ENCODE measurements around the gene SERF2. TPM values are rescaled to one million over a fixed set of nuclear protein-coding genes. Genes with fewer than 3 reads are reported as not detected.
"Not testable (repeated sequence)": the region's sequence is repeated elsewhere in the genome, so short reads cannot be mapped to it uniquely, and the experiment has no call there.

The SERF2 gene
- 644 and 700 TPM in 2 replicates for total RNA-seq (2014; rRNA removed; shearing (Covaris generic))

DNA sequence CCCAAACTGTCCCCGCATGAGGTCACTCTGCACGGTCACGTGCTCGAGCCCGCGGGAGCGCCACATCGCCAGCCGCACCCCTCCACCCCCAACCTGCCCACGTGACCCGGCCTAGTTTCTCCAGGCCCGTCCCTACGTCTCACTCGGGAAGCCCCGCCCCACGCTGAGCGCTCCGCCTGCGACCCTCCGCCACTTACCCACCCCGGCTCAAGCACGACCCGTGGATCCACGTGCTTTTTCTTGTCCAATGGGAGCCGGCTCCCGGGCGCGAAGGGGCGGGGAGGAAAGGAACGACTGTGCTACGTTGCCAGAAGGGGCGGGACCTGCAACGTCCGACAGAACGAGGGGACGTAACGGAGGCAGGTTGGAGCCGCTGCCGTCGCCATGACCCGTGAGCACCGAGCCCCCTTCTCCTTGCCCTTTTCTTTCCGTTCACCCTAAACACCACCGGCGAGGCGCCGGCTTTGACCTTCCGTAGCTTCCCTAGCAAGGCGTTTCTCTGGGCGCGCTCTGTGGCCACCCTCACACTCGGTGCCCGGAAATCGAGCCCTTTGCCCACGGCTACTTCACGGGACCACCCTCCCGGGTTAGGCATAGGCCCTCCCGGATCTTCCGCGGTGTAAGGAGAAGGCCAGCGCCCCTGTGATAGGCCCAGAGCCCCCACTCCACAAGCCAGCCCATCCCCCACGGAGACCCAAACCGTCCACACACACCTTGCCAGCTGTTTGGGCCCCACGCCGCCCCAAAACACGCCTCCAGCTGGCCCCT, at the start of gene SERF2:
Gene SERF2, plus strand, starts transcription at position 328 of the 768 bp plus-strand sequence. Its CDS starts 57 bp downstream, at position 385.
- peak; percentile 100 for DNase-seq (ENCODE audit: low read depth)

GRCh38 chr15:43746245-43746902, 45.7 kb upstream of the SERF2 start, which contains the start of gene PDIA3:
TSS of gene PDIA3 (plus strand) at chr15:43746438. CDS start at chr15:43746540, 102 bp downstream.
- peak; percentile 95 for DNase-seq (ENCODE audit: low read depth)

DNA sequence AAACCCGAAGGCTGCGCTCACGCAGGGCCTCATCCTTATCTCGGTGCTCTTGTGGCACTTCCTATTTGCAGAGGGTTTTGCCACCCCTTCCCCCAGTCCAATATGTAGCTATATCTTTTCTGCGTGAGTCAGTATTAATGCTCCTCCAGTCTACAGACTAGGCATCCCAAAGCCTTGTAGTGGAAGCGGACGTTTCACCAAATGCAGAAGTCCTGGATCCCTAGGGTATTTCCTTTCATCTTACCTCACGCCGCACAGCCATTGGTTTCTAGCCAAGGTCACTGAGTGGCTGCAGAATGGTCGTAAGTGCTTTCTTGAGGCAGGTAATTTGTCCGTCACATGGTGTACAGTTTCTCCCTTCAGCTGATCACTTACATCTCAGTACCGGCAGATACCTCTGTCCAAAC, 45.2 kb upstream of the SERF2 start:
- not testable (repeated sequence) for DNase-seq (ENCODE audit: low read depth)

GRCh38 chr15:43748376-43748775, 43.7 kb upstream of the SERF2 start:
- DNase-seq (ENCODE audit: low read depth) = no peak

GRCh38 chr15:43749690-43750345, 42.3 kb upstream of the SERF2 start:
- DNase-seq (ENCODE audit: low read depth) = no peak

GRCh38 chr15:43751885-43752284, 40.2 kb upstream of the SERF2 start:
- DNase-seq (ENCODE audit: low read depth) = no peak

- no peak for DNase-seq (ENCODE audit: low read depth)
These were observed 29.3 kb upstream of the SERF2 start for GRCh38 chr15:43762824-43763223.

DNA sequence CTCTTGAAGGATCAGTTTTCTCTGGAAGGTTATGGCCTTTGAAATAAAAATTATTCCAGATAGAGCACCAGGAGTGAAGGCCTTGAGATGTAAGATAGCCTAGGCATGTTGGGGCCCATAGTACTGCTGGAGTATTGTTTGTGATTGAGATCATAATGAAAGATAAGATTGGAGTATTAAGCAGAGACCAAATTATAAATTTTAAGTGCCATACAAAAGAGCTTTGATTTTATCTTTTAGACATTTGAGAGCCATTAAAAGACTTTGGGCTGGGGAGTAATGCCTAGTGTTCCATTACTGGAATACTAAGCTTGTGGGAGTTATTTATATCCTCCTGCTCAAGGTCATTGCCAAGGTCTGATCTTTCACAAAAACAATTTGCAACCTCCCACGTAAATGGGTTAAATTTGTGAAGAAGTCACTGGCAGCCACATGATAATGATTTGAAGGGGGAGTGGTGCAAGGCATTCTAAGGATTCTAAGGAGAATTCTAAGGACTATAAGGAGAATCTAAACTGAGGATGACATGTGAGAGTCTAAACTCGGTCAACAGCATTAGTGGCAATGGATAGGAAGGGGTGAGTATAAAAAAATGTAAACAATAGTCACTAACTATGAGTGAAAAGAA, 28.2 kb upstream of the SERF2 start:
- no peak for DNase-seq (ENCODE audit: low read depth)

DNA sequence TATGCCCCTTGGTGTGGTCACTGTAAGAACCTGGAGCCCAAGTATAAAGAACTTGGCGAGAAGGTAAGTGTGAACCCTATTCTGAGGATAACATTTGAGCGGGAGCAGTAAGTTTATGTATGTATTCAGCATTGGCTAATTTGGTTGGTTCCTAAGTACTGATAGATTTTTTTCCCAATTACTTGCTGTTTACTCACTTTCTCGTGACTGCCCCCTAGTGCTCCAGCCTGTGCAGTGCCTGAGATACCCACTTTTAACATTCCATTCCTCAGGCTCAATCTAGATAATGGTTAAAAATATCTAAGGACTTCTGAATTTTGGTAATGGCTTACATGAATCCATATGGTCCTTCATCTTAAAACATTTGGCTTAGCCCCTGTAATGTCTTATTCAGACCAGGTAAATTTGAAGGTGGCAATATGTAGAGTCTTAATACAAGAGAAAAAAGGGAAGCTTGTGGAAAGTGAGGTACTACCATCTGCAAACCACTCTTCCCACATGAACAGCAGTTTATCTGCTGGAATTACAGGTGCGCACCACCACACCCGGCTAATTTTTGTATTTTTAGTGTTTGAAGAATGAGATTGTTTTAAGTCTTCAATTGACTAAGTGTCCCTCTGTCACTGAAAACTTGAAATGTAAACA, 22.4 kb upstream of the SERF2 start:
- peak; percentile 52 for DNase-seq (ENCODE audit: low read depth)

GRCh38 chr15:43771816-43772215, 20.3 kb upstream of the SERF2 start:
- DNase-seq (ENCODE audit: low read depth) = no peak

GRCh38 chr15:43772624-43773023, 19.5 kb upstream of the SERF2 start:
- no peak for DNase-seq (ENCODE audit: low read depth)

DNA sequence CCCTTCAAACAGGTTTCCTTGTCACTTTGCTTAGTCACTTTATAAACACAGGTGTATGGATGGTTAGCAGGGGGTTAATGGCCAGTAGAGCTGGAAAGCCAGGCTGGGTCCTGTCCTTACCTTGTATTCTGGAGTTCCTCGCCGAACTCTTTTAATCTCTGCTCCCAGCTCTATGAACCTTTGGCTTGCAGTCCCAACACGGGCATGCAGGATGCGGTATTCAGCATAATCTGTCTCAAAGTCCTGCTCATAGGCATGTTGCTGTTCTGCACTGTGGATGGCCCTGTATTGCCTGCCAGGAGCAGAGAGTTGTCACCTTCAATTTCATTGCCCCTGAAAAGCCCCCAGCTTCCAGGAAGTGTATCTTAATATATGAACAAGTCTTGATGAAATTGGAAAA, 18.1 kb upstream of the SERF2 start:
- no peak for DNase-seq (ENCODE audit: low read depth)

DNA sequence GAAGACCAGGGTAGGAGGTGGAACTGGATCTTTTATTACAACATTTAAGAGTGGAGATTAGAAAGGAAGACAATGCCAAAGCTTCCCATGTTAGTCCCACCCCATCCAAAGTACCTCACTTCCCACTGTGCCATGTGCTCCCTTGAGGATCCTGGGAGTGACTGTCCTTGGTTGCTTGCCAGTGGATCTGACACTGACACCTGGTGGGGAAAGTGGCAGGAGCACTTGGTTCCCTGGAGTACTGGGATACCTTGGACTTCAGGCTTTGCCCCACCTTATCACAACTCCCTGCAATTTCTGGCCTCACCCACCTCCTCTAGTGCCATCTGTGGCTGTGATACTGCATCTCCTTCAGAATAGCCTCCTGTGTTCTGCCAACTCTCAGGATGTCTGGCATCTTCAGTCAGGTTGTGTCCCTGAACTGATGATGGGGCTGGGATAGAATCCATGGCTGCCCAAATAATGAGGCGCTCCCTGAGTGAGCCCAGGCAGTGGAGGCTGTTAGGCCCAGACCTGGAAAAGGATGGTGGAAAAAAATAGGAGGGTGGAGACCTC, 16.6 kb upstream of the SERF2 start:
- DNase-seq (ENCODE audit: low read depth) = peak; percentile 71

DNA sequence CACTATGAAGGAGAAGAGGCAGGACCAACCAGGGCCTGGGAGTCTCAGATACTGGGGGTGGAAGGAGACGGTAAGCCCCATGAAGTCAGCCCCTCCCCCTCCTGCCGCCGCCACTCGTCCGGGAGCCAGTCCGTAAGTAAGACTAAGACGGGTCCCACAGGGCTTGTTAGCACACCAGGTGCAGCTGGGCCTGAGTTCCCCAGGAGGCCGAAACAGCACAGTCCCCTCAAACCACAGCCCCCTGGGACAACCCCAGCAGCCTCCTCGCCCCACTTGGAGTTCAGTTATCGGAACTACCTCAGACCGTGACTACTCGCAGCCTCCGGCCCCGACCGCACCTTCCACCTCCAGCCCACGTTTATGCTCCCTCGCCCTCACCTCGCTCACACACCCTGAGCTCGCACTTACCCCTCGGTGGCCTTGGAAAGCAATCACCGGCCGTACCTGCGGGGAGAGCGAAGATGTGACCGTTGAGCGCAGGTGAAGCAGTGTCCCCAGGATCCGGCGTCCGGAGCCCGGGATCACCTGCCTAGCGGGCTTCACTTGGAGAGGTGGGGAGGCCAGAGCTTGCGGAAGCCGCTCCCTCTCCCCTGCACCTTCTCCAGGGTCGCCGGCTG, 15.9 kb upstream of the SERF2 start:
- no peak for DNase-seq (ENCODE audit: low read depth)

DNA sequence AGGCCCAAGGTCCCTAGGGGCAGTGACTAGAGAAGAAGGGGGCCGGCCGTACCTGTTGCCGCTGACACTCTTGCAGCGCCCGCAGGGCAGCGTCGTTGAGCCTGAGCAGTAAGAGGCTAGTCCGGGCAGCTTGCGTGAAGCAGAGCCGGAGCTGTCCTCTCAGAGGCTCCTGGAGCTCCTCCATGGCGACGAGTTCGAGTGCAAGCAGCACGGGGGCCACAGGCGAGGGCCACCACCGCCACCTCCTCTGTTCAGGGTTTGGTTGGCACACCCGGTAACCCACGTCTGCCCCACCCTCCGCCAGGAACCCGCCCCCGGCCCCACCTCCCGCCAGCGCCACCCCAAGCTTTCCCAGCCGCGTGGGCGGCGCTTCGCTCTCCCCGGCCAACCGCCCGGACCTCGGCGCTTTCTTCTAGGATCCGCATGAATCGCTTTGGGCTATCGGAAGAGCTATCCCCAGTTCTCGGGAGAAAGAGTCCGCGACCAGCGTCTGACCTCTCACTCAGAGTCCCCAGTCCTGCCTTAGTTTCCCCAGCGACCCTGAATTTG, 15.3 kb upstream of the SERF2 start, which contains the start of gene ELL3:
Gene ELL3, minus strand, starts transcription at position 249 of the 549 bp plus-strand sequence. Its CDS starts 65 bp downstream, at position 184.
- DNase-seq (ENCODE audit: low read depth) = peak; percentile 81

DNA sequence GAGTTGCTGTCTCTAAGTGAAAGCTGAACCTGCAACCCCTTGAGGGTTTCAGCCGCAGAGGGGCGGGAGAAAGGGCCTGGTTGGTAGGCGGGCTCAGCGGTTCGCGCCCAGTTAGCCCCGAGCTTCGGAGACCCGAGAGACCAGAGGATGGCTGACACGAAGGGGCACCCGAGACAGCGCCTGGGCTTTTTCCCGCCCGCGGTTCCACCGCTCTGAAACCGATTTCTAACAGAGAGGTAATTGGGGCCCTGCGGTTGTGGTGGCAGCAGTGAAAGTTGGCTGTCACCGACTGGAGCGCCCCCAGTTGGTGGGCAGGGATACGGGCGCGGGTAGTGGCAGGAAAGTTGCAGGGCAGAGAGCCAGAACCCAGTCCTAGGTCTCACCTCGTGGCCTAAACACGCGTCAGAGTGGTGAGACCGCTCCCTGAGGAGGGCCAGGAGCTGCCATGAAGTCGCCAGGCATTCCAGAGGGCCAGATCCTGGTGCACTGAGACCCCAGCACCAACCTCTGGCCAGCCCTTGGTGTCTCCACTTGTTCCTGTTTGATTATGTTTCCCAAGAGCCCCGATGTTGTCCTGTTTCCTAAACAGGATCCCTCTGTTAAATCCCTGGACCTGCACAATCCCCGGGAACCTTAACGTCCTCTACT, 14.7 kb upstream of the SERF2 start:
- peak; percentile 86 for DNase-seq (ENCODE audit: low read depth)

DNA sequence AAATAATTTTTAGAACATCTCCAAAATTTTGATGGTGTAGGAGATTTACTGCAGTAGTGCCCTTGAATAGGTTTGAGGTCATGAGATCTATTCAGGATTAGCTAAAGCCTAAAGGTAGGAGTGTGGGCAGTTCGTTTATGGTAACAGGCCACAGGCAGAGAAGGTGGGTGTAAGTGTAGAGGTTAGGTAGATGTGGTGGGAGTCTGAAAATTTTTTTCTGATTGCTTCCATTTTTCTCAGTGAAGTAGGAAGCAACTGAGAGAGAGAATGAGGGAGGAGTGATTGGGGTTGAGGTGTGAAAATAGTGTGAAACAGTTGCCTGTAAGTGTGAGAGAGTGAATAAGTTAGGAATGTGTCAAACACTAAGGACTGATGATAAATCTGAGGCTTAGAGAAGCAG, 13.1 kb upstream of the SERF2 start:
- DNase-seq (ENCODE audit: low read depth) = no peak

DNA sequence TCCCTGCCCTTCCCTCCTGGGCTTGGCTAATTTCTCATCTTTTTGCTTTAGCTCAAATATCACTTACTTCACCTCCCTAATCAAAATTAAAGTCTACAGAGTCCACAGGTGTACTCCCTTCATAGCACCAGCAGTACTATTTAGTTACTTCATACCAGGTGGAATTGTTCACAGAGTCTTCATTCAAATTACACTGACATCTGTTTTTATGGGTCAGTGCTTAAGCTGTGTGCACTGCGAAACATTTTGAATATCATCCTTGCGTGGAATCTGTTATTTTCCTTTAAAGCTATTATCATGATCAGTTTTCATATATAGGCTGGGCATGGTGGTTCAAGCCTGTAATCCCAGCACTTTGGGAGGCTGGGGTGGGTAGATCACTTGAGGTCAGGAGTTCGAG, 2.7 kb upstream of the SERF2 start:
- no peak for DNase-seq (ENCODE audit: low read depth)

DNA sequence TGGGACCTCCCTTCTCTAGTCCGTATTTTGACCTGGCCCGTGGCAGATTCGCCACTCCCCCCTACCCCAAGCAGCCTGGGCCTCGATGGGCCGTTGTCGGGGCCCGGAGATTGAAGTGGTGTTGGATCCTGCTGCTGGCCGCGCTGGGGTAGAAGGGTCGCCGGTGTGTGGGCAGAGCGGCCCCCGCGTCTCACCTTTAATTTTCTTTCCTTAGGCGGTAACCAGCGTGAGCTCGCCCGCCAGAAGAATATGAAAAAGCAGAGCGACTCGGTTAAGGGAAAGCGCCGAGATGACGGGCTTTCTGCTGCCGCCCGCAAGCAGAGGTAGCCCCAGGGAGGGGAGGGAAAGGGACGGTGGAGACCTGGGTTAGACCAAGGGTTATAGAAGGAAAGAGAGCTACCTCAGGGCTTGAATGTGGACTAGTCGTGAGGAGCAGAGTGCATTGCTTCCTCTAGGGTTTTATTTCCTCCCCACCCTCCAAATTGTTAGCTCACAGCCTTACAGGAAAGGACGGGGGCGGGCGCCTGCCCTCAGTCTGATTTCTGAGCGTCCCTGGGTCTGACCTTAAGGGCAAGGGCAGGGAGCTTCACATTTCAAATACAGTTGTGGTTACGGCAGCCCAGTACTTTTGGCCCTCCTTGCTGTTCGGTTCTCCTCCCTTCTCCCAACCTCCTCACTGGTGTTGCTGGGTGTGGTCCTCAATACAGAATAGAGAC, 799 bp downstream of the SERF2 start:
- DNase-seq (ENCODE audit: low read depth) = peak; percentile 21

Measured in Daoy (cell line).